T-helper 17 cell (primary cell): Measurements from ENCODE around the gene KCNG2. TPM values are rescaled to one million over a fixed set of nuclear protein-coding genes. Genes with fewer than 3 reads are reported as not detected.

Experiments used
- ATAC-seq: fragments of 150-1000 bp; cut with Tn5 transposase; 2 replicates; pipeline ENCODE4 v1.10.0; 2021; ENCODE audit warnings: mild to moderate bottlenecking, moderate library complexity
- DNase-seq, 3 donors: peaks; one replicate each; pipeline versions ENCODE4 v3.0.0 to v3.0.0-alpha.2; 2020 to 2021
- H3K9me3 ChIP-seq: one replicate; pipeline ENCODE4 v1.7.0; 2013; ENCODE audit warnings: low read length, mild to moderate bottlenecking; ENCODE audit not compliant: control insufficient read depth, poor library complexity, severe bottlenecking
- H3K27ac Mint-ChIP-seq: one replicate; pipeline ENCODE4 v1.8.0; 2022; ENCODE audit warnings: mild to moderate bottlenecking, moderate library complexity, mixed read lengths
- H3K27me3 Mint-ChIP-seq: one replicate; pipeline ENCODE4 v1.8.0; 2022; ENCODE audit warnings: mixed read lengths
- H3K36me3 Mint-ChIP-seq: one replicate; pipeline ENCODE4 v1.8.0; 2022; ENCODE audit warnings: low read depth, mixed read lengths
- H3K4me1 Mint-ChIP-seq: one replicate; pipeline ENCODE4 v1.8.0; 2022; ENCODE audit warnings: mild to moderate bottlenecking, mixed read lengths
- H3K4me3 Mint-ChIP-seq: one replicate; pipeline ENCODE4 v1.8.0; 2022; ENCODE audit warnings: mild to moderate bottlenecking, moderate library complexity, mixed read lengths
- total RNA-seq, 4 donors: library from RNA in 2 of 4; stranded (reverse) in 2 of 4; gene quantifications; one replicate each; pipeline ENCODE4 v1.2.3 and lab custom pipeline; 2022 to 2026

KCNG2 gene
- total RNA-seq, 2 donors from 2014 or later = not detected

GRCh38 chr18:79772108-79772864, 25.5 kb upstream of the KCNG2 start:
- Mint-ChIP-seq H3K36me3 (no peaks in the 10 kb centered on the region), H3K4me1 (no peaks in the 10 kb centered on the region), H3K27ac (no peak overlapping the region), H3K4me3 (no peak overlapping the region), H3K27me3 (peaks cover 11% of the 10 kb centered on the region)
- no peak for DNase-seq
- ATAC-seq = no peak
- peaks cover 5% of the 10 kb centered on the region for H3K9me3 ChIP-seq

GRCh38 chr18:79772865-79773696, 24.7 kb upstream of the KCNG2 start:
- peaks cover under 1% of the 10 kb centered on the region for H3K9me3 ChIP-seq
- H3K36me3 Mint-ChIP-seq = no peaks in the 10 kb centered on the region
- no peak for DNase-seq
- no peak overlapping the region for H3K27ac Mint-ChIP-seq
- H3K4me1 Mint-ChIP-seq = no peaks in the 10 kb centered on the region
- ATAC-seq = no peak
- no peak overlapping the region for H3K4me3 Mint-ChIP-seq
- H3K27me3 Mint-ChIP-seq = peaks cover 11% of the 10 kb centered on the region

- no peaks in the 10 kb centered on the region for H3K9me3 ChIP-seq
- no peak for ATAC-seq
These were observed 23.6 kb upstream of the KCNG2 start for GRCh38 chr18:79774111-79774510.

GRCh38 chr18:79775441-79776221, 22.1 kb upstream of the KCNG2 start:
- no peak overlapping the region for H3K4me3 Mint-ChIP-seq
- ATAC-seq (no peak), DNase-seq (no peak)
- H3K36me3 Mint-ChIP-seq = no peaks in the 10 kb centered on the region
- peaks cover 27% of the 10 kb centered on the region for H3K27me3 Mint-ChIP-seq
- no peaks in the 10 kb centered on the region for H3K9me3 ChIP-seq
- no peak overlapping the region for H3K27ac Mint-ChIP-seq
- no peaks in the 10 kb centered on the region for H3K4me1 Mint-ChIP-seq

More at GRCh38 chr18:79774111-79774510, 23.6 kb upstream of the KCNG2 start:
- DNase-seq = no peak
- no peak overlapping the region for H3K27ac Mint-ChIP-seq
- no peaks in the 10 kb centered on the region for H3K4me1 Mint-ChIP-seq
- H3K4me3 Mint-ChIP-seq = no peak overlapping the region
- H3K36me3 Mint-ChIP-seq = no peaks in the 10 kb centered on the region
- peaks cover 20% of the 10 kb centered on the region for H3K27me3 Mint-ChIP-seq

- Mint-ChIP-seq H3K27me3 (peaks cover 27% of the 10 kb centered on the region), H3K4me1 (no peaks in the 10 kb centered on the region), H3K4me3 (no peak overlapping the region), H3K27ac (no peak overlapping the region), H3K36me3 (no peaks in the 10 kb centered on the region)
- DNase-seq (no peak), ATAC-seq (no peak)
- no peaks in the 10 kb centered on the region for H3K9me3 ChIP-seq
These were observed 21.1 kb upstream of the KCNG2 start for GRCh38 chr18:79776674-79777073.

GRCh38 chr18:79778291-79778791, 19.4 kb upstream of the KCNG2 start:
- no peaks in the 10 kb centered on the region for H3K4me1 Mint-ChIP-seq
- ATAC-seq (no peak), DNase-seq (no peak)
- no peaks in the 10 kb centered on the region for H3K36me3 Mint-ChIP-seq
- H3K9me3 ChIP-seq = no peaks in the 10 kb centered on the region
- H3K27ac Mint-ChIP-seq = no peak overlapping the region
- peaks cover 22% of the 10 kb centered on the region for H3K27me3 Mint-ChIP-seq
- H3K4me3 Mint-ChIP-seq = no peak overlapping the region

- Mint-ChIP-seq H3K4me3 (no peak overlapping the region), H3K27me3 (peaks cover 20% of the 10 kb centered on the region), H3K27ac (no peak overlapping the region), H3K4me1 (no peaks in the 10 kb centered on the region), H3K36me3 (no peaks in the 10 kb centered on the region)
- DNase-seq (no peak), ATAC-seq (no peak)
- H3K9me3 ChIP-seq = no peaks in the 10 kb centered on the region
These were observed 18.6 kb upstream of the KCNG2 start for GRCh38 chr18:79779021-79779699.

GRCh38 chr18:79779700-79780190, 18.0 kb upstream of the KCNG2 start:
- DNase-seq = no peak
- Mint-ChIP-seq H3K4me1 (no peaks in the 10 kb centered on the region), H3K27ac (no peak overlapping the region), H3K4me3 (no peak overlapping the region), H3K27me3 (peaks cover 23% of the 10 kb centered on the region), H3K36me3 (no peaks in the 10 kb centered on the region)
- no peaks in the 10 kb centered on the region for H3K9me3 ChIP-seq
- no peak for ATAC-seq

GRCh38 chr18:79780547-79780946, 17.2 kb upstream of the KCNG2 start:
- ATAC-seq (no peak), DNase-seq (no peak)
- H3K4me3 Mint-ChIP-seq = no peak overlapping the region
- no peaks in the 10 kb centered on the region for H3K9me3 ChIP-seq
- H3K4me1 Mint-ChIP-seq = no peaks in the 10 kb centered on the region
- H3K27ac Mint-ChIP-seq = no peak overlapping the region
- peaks cover 30% of the 10 kb centered on the region for H3K27me3 Mint-ChIP-seq
- H3K36me3 Mint-ChIP-seq = no peaks in the 10 kb centered on the region

GRCh38 chr18:79781331-79781941, 16.3 kb upstream of the KCNG2 start:
- DNase-seq (no peak), ATAC-seq (no peak)
- Mint-ChIP-seq H3K27me3 (peaks cover 39% of the 10 kb centered on the region), H3K36me3 (no peaks in the 10 kb centered on the region), H3K27ac (no peak overlapping the region), H3K4me1 (no peaks in the 10 kb centered on the region), H3K4me3 (no peak overlapping the region)
- H3K9me3 ChIP-seq = no peaks in the 10 kb centered on the region

- no peak for ATAC-seq
- H3K27ac Mint-ChIP-seq = no peak overlapping the region
- no peaks in the 10 kb centered on the region for H3K9me3 ChIP-seq
- H3K4me3 Mint-ChIP-seq = no peak overlapping the region
- no peaks in the 10 kb centered on the region for H3K36me3 Mint-ChIP-seq
- no peak for DNase-seq
- peaks cover 48% of the 10 kb centered on the region for H3K27me3 Mint-ChIP-seq
- no peaks in the 10 kb centered on the region for H3K4me1 Mint-ChIP-seq
These were observed 15.0 kb upstream of the KCNG2 start for GRCh38 chr18:79782566-79783308.
